Activated T-helper 2 cell treated with anti-CD3 and anti-CD28 coated beads, Interferon-gamma antibody, Interleukin-2, Interleukin-4, amounts not matched to agents 10 μg/mL and 5 μg/mL and 100 μg/mL, durations not matched to agents 14 hours and 24 hours and 36 hours (primary cell): Measurements from ENCODE around the gene RNF157. TPM values are rescaled to one million over a fixed set of nuclear protein-coding genes. Genes with fewer than 3 reads are reported as not detected.

Experiments used
- total RNA-seq: library from RNA; stranded (reverse); gene quantifications from 2 replicates; pipeline ENCODE4 v1.2.3, GENCODE V29; 2022

The RNF157 gene
- total RNA-seq, 1 donor from 2014 or later = 34.3 TPM

Other genes starting within 250 kb of the RNF157 start
- 6.9 and 7.4 TPM in 2 replicates for gene CDK3, start 239.6 kb downstream of the RNF157 start, total RNA-seq
- 0.02 TPM in 1 of 2 replicates, not detected in the other for gene EVPL, start 213.2 kb downstream of the RNF157 start, total RNA-seq
- 188 and 194 TPM in 2 replicates for gene SRP68, start 168.0 kb downstream of the RNF157 start, total RNA-seq
- gene GALR2, start 165.7 kb downstream of the RNF157 start, total RNA-seq = 10.7 and 14.5 TPM in 2 replicates
- gene ZACN, start 161.3 kb downstream of the RNF157 start, total RNA-seq = 10.3 and 14.1 TPM in 2 replicates
- gene EXOC7, start 136.7 kb downstream of the RNF157 start, total RNA-seq = 103 and 110 TPM in 2 replicates
- 0.11 TPM in 2 replicates for gene FOXJ1, start 99.2 kb downstream of the RNF157 start, total RNA-seq
- gene UBALD2, start 24.9 kb upstream of the RNF157 start, total RNA-seq = 204 and 212 TPM in 2 replicates
- 1.7 and 2.1 TPM in 2 replicates for gene QRICH2, start 67.8 kb upstream of the RNF157 start, total RNA-seq
- gene PRPSAP1, start 113.4 kb upstream of the RNF157 start, total RNA-seq = 48.2 and 49.9 TPM in 2 replicates
- 16.0 and 16.4 TPM in 2 replicates for gene SPHK1, start 144.1 kb upstream of the RNF157 start, total RNA-seq
- 46.0 and 46.5 TPM in 2 replicates for gene UBE2O, start 212.7 kb upstream of the RNF157 start, total RNA-seq
- 0.18 TPM in 1 of 2 replicates, not detected in the other for gene AANAT, start 227.1 kb upstream of the RNF157 start, total RNA-seq